ENCODE data around the gene AKAP6. TPM values are rescaled to one million over a fixed set of nuclear protein-coding genes. Genes with fewer than 3 reads are reported as not detected.

AKAP6 gene
- total RNA-seq, 2 experiments from 2014 or later: 1.2 to 1.4 TPM

DNA sequence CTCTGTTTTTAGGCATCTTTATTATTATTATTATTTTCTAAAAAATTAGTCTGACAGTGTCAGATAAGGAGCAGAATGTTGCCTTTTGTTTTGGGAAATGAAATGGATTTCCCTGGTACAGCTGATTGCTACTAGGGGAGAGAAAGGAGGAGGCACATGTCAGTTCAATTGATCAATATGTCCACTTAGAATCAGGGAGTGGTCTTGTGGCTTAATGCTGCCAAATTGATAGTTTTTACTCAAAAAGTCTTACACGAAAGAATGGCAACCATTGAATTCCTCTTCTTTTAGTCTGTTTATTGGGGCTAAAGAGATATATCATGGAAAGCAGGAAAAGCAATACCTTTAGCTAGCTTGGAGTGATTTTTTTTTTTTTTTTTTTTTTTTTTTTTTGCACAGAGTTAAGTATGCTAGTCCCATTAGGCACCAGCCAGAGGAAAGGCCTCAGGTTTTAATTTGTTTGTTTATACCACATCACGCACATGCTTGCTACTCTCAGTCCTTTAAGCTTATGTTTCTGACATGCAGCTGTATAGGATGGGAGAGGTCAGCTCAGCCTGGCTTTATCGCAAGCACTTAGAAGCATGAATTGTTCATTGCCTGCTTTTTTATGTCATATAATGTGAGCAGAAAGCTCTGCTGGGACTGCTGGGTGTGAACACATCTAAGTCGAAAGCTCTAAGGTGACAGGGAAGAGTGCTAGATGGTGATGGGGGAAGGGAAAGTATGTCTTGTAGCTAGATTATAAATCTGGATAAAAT lies 1.4 kb downstream of the AKAP6 start:
- H3K36me3 Mint-ChIP-seq (ENCODE audit: low read depth): no peaks in the 10 kb centered on the region
- CTCF ChIA-PET: no interaction called here
- no peak for DNase-seq
- intact Hi-C loops (cut with micrococcal nuclease): no loop called here
- no peak overlapping the region for H3K4me3 Mint-ChIP-seq
- TF ChIP-seq, protein P1, sequence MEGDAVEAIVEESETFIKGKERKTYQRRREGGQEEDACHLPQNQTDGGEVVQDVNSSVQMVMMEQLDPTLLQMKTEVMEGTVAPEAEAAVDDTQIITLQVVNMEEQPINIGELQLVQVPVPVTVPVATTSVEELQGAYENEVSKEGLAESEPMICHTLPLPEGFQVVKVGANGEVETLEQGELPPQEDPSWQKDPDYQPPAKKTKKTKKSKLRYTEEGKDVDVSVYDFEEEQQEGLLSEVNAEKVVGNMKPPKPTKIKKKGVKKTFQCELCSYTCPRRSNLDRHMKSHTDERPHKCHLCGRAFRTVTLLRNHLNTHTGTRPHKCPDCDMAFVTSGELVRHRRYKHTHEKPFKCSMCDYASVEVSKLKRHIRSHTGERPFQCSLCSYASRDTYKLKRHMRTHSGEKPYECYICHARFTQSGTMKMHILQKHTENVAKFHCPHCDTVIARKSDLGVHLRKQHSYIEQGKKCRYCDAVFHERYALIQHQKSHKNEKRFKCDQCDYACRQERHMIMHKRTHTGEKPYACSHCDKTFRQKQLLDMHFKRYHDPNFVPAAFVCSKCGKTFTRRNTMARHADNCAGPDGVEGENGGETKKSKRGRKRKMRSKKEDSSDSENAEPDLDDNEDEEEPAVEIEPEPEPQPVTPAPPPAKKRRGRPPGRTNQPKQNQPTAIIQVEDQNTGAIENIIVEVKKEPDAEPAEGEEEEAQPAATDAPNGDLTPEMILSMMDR (IDR thresholded peaks at IDR 0.05): no peak
- H3K9me3 Mint-ChIP-seq: peaks cover 2% of the 10 kb centered on the region
- ATAC-seq: no peak
- no peak overlapping the region for H3K27ac Mint-ChIP-seq
- no peaks in the 10 kb centered on the region for H3K27me3 Mint-ChIP-seq
- H3K4me1 Mint-ChIP-seq (ENCODE audit: low read depth): no peaks in the 10 kb centered on the region
- POLR2A ChIA-PET: interaction anchor here (0.8 to 1.5 kb wide), 2 partner anchors 13 kb away, joined by 3 read pairs; no protein-coding TSS in a partner anchor

DNA sequence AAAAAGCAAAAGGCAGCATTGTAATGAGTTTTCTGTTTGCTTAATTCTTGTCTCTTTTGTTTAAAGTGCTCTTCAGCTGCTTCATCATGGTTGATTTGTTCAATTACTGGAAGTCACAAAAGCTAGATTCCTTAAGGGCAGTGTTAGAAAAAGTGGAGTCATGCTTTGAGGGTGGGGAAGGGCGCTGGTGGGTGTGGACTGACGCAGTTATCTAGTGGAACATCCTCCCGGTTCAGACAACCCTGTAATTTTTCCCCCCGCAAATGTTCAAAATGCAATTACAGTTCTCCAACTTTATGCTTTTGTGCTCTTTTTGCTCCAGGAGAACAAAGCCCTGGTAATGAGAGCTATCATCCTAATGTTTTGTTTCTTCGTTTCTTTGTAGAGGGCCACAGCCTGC lies 2.1 kb downstream of the AKAP6 start:
- Mint-ChIP-seq H3K4me1 (ENCODE audit: low read depth) (no peaks in the 10 kb centered on the region), H3K9me3 (peaks cover 2% of the 10 kb centered on the region), H3K36me3 (ENCODE audit: low read depth) (no peaks in the 10 kb centered on the region), H3K27me3 (no peaks in the 10 kb centered on the region), H3K27ac (no peak overlapping the region), H3K4me3 (no peak overlapping the region)
- ATAC-seq (no peak), DNase-seq (no peak)
- CTCF ChIA-PET: no interaction called here
- intact Hi-C loops (cut with micrococcal nuclease): no loop called here
- TF ChIP-seq, protein P1 (IDR thresholded peaks at IDR 0.05): no peak
- POLR2A ChIA-PET: interaction anchor here (0.8 to 1.5 kb wide), 2 partner anchors 12 to 14 kb away, joined by 3 read pairs; no protein-coding TSS in a partner anchor

DNA sequence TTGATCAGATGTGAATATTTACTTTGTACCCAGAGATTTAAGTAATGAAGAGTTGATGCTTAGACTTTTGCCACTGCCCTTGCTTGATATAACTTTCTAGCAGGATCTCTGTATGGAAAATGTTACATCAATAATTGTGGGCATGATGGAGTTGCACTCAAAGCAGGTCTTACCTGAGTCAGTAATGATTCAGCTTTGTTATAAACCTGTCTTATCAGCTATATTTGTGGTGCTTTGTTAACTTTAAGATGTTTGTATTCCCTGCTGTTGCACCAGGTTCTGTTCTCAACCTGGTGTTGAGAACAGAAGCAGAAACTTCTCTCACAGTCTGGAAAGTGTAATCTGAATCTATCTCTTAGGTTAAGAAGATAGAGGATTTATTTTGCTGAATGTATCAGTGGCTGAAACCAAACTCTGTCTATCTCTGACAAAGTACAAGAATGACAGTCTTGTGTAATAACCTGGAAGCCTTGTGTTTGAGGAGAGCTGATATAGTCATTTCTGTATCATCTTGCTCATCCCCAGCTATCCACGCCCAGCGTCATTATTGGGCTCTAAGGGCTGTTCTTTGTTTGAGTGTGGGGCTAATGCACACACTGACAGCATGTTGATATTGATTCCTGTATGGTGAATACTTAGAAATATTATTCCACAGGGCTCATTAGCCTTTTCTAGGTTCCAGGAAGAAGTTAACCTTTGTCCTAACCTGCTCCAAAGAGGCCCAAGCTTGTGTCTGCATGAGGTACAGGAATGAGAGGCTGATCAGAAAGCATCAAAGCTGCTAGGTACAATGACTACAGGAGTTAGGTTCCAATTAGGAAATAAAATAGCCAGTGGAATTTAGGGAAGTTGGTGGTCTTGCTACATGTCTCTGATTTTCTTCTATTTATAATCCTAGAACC lies 3.6 kb downstream of the AKAP6 start:
- H3K9me3 Mint-ChIP-seq: no peaks in the 10 kb centered on the region
- ATAC-seq (no peak), DNase-seq (no peak)
- H3K36me3 Mint-ChIP-seq (ENCODE audit: low read depth): no peaks in the 10 kb centered on the region
- ChIA-PET CTCF (interaction anchor here (0.7 kb wide), 1 partner anchor 280 kb away, joined by 4 read pairs; no protein-coding TSS in a partner anchor), POLR2A (no interaction called here)
- TF ChIP-seq, protein P1 (IDR thresholded peaks at IDR 0.05): no peak
- H3K27me3 Mint-ChIP-seq: no peaks in the 10 kb centered on the region
- H3K27ac Mint-ChIP-seq: no peak overlapping the region
- H3K4me3 Mint-ChIP-seq: no peak overlapping the region
- intact Hi-C loops (cut with micrococcal nuclease): no loop called here
- H3K4me1 Mint-ChIP-seq (ENCODE audit: low read depth): no peaks in the 10 kb centered on the region

DNA sequence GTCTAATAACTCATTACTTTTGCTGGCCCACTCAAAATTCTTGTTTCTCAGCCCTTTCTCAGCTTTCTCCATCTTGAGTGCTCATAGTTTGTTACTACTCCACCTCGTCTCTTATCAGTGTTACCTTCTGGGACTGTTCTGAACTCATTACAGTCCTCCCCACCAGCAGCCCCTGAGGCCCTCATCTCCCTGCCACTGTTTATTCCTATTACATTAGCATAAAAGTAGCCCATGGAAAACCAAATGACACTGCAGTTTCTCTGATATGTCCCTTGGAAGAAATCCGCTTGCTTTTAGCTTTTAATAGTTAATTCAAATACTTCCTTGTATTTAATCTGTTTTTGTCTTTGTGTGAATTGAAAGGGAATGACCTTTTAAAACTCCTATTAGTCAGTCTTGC lies 7.6 kb downstream of the AKAP6 start:
- Mint-ChIP-seq H3K27ac (no peak overlapping the region), H3K36me3 (ENCODE audit: low read depth) (no peaks in the 10 kb centered on the region), H3K9me3 (no peaks in the 10 kb centered on the region), H3K4me1 (ENCODE audit: low read depth) (no peaks in the 10 kb centered on the region), H3K4me3 (no peak overlapping the region), H3K27me3 (peaks cover 2% of the 10 kb centered on the region)
- CTCF ChIA-PET: no interaction called here
- intact Hi-C loops (cut with micrococcal nuclease): no loop called here
- POLR2A ChIA-PET: no interaction called here
- TF ChIP-seq, protein P1 (IDR thresholded peaks at IDR 0.05): no peak
- no peak for ATAC-seq
- DNase-seq: no peak

DNA sequence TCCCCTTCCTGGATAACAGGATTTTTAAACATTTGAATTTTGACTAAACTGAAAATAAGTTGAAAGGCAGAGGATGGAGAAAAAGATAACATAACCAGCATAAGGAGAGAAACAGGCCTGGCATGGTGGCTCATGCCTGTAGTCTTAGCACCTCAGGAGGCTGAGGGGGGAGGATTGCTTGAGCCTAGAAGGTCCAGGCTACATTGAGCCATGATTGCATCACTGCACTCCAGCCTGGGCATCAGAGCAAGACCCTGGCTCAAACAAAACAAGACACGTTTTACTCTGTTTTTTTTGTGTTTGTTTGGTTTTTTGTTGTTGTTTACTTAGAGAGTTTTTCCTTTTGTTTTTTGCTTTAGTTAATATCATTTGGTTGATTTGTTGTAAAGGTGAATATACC lies 8.7 kb downstream of the AKAP6 start:
- Mint-ChIP-seq H3K4me1 (ENCODE audit: low read depth) (no peaks in the 10 kb centered on the region), H3K4me3 (no peak overlapping the region), H3K36me3 (ENCODE audit: low read depth) (no peaks in the 10 kb centered on the region), H3K27me3 (peaks cover 2% of the 10 kb centered on the region), H3K9me3 (no peaks in the 10 kb centered on the region), H3K27ac (no peak overlapping the region)
- ChIA-PET CTCF (no interaction called here), POLR2A (no interaction called here)
- TF ChIP-seq, protein P1 (IDR thresholded peaks at IDR 0.05): no peak
- intact Hi-C loops (cut with micrococcal nuclease): no loop called here
- DNase-seq: no peak
- ATAC-seq: no peak
